Ovary (tissue), 9 donors: Measurements from ENCODE around the gene RIN2. TPM values are rescaled to one million over a fixed set of nuclear protein-coding genes. Genes with fewer than 3 reads are reported as not detected.

Source experiments
- DNase-seq, 5 donors: peaks; one replicate each; pipeline ENCODE4 v3.0.0-alpha.2; 2019 to 2020
- H3K27ac ChIP-seq, 2 donors: fragments of 200-600 bp; one replicate each; pipeline versions ENCODE4 v1.5.1 to v1.8.0; 2019 to 2022
- H3K27me3 ChIP-seq: fragments of 200-600 bp; one replicate; pipeline ENCODE4 v1.8.0; 2022
- H3K36me3 ChIP-seq: fragments of 200-600 bp; sonication (generic); one replicate; pipeline ENCODE4 v1.5.1; 2019
- H3K4me1 ChIP-seq: one replicate; pipeline ENCODE4 v1.8.1; 2013; ENCODE audit warnings: mild to moderate bottlenecking, moderate library complexity; ENCODE audit not compliant: insufficient read depth
- H3K4me3 ChIP-seq: fragments of 200-600 bp; sonication (generic); one replicate; pipeline ENCODE4 v1.5.1; 2017
- H3K9me3 ChIP-seq, 2 donors: fragments of 200-600 bp in 1 of 2; sonication (generic) in 1 of 2; one replicate each; pipeline versions ENCODE4 v1.5.1 to v1.8.1; 2013 to 2019; ENCODE audit warnings: mild to moderate bottlenecking in 1 of 2, moderate library complexity in 1 of 2
- CTCF ChIP-seq, 3 donors: fragments of 450-650 bp in 2 of 3; fragments of 200-600 bp in 1 of 3; IDR thresholded peaks; one replicate each; pipeline versions ENCODE4 v1.5.1 to v1.8.0; 2016 to 2022; ENCODE audit warnings: antibody characterized with exemption in 3 of 3, mild to moderate bottlenecking in 1 of 3
- EP300 ChIP-seq: sonication (generic); formaldehyde crosslinking; IDR thresholded peaks from one replicate; pipeline ENCODE4 v1.6.1; 2017; ENCODE audit warnings: antibody characterized with exemption
- POLR2A ChIP-seq: fragments of 450-650 bp; IDR thresholded peaks from one replicate; pipeline ENCODE4 v1.6.1; 2017; ENCODE audit warnings: antibody characterized with exemption, mild to moderate bottlenecking, moderate library complexity
- WGBS, 3 donors: extraction: QIAGEN DNeasy Blood & Tissue Kit in 1 of 3; methylation state at CpG; one replicate each; pipeline versions ENCODE4 v1.1.5 to v1.1.7; 2013 to 2017; 5-methylcytosine and 5-hydroxymethylcytosine counted together
- intact Hi-C, 4 donors: fragments of 100-400 bp; cut with DNase I; formaldehyde crosslinking; loops; one replicate each; pipeline versions ENCODE4 v1.11.0 to v1.15.1; 2022 to 2023
- polyA plus RNA-seq, 2 donors: library from polyadenylated mRNA; stranded (reverse); fragments of 200-250 nt in 1 of 2; fragments of 350-450 nt in 1 of 2; fragmentation: Illumina TruSeq in 1 of 2; extraction: RNeasy Lipid Tissue Mini Kit (QIAGEN cat#74804) in 1 of 2; gene quantifications; one replicate each; pipeline ENCODE4 v1.2.3, GENCODE V29; 2013 to 2014
- total RNA-seq, 7 donors: library from RNA; depleted of rRNA in 2 of 7; stranded (reverse); fragments of >200 nt in 2 of 7; fragmentation: NEBNext Ultra II Directional in 3 of 7; extraction: Animal tissue kit (Norgen Biotek cat#: 25700) in 3 of 7; gene quantifications; one replicate each; pipeline versions ENCODE4 v1.1.0 to v1.2.4, GENCODE V29; 2016 to 2023
- donor health status: DM: no; HTN: no; CAD: no; lungs with moderate emphysema.
- donor health status: DM: no; HTN: no; CAD: no.
- donor health status: Bipolar disorder and iron deficiency.
- donor health status: DM: yes; HTN: yes; CAD: no.
- donor health status: DM: no; HTN: no; CAD: no.
- donor health status: DM: yes; HTN: yes; CAD: no.

RIN2 gene
- total and polyA plus RNA-seq, 9 donors = 17.5 to 66.4 (median 43.1) TPM

GRCh38 chr20:19761841-19762240 is 3.8 kb downstream of the RIN2 start:
- H3K4me3 ChIP-seq = no peak overlapping the region
- intact Hi-C loops = no loop called here
- DNase-seq = no peak
- 65 to 70% (median 66%) methylated on average over 2 of the region's 2 CpGs for WGBS, 3 donors
- no peak overlapping the region for H3K27ac ChIP-seq
- TF ChIP-seq CTCF (IDR thresholded peaks at IDR 0.05) = no peak
- TF ChIP-seq POLR2A = no peak
- TF ChIP-seq EP300 = no peak
- H3K4me1 ChIP-seq = peaks cover 6% of the 10 kb centered on the region
- no peaks in the 10 kb centered on the region for H3K27me3 ChIP-seq
- no peaks in the 10 kb centered on the region for H3K36me3 ChIP-seq
- H3K9me3 ChIP-seq = no peaks in the 10 kb centered on the region

GRCh38 chr20:19764207-19764606 is 6.1 kb downstream of the RIN2 start:
- peaks cover 3% of the 10 kb centered on the region for H3K4me1 ChIP-seq
- intact Hi-C loops = no loop called here
- no peaks in the 10 kb centered on the region for H3K27me3 ChIP-seq
- no peak overlapping the region for H3K27ac ChIP-seq
- no peak for TF ChIP-seq POLR2A
- no peak for TF ChIP-seq CTCF (IDR thresholded peaks at IDR 0.05)
- no peak for TF ChIP-seq EP300
- no peaks in the 10 kb centered on the region for H3K36me3 ChIP-seq
- no peaks in the 10 kb centered on the region for H3K9me3 ChIP-seq
- no peak for DNase-seq
- no peak overlapping the region for H3K4me3 ChIP-seq
- 29 to 36% (median 29%) methylated on average over 8 of the region's 8 CpGs for WGBS, 3 donors

- DNase-seq = no peak
- Histone ChIP-seq H3K27me3 (no peaks in the 10 kb centered on the region), H3K4me1 (peaks cover 3% of the 10 kb centered on the region), H3K27ac (no peak overlapping the region), H3K9me3 (no peaks in the 10 kb centered on the region), H3K36me3 (no peaks in the 10 kb centered on the region), H3K4me3 (no peak overlapping the region)
- 90 to 98% (median 93%) methylated on average over 2 of the region's 2 CpGs for WGBS, 3 donors
- intact Hi-C loops = no loop called here
- TF ChIP-seq EP300 = no peak
- TF ChIP-seq CTCF (IDR thresholded peaks at IDR 0.05) = no peak
- TF ChIP-seq POLR2A = no peak
Measured at GRCh38 chr20:19765266-19765665, 7.2 kb downstream of the RIN2 start.

- no peak for TF ChIP-seq EP300
- TF ChIP-seq CTCF (IDR thresholded peaks at IDR 0.05) = no peak
- TF ChIP-seq POLR2A = no peak
- no peaks in the 10 kb centered on the region for H3K27me3 ChIP-seq
- DNase-seq = no peak
- H3K9me3 ChIP-seq = no peaks in the 10 kb centered on the region
- 93 to 96% (median 95%) methylated on average over 4 of the region's 4 CpGs for WGBS, 3 donors
- no peak overlapping the region for H3K4me3 ChIP-seq
- H3K27ac ChIP-seq = no peak overlapping the region
- H3K4me1 ChIP-seq = peaks cover 6% of the 10 kb centered on the region
- intact Hi-C loops = no loop called here
- H3K36me3 ChIP-seq = no peaks in the 10 kb centered on the region
Measured at GRCh38 chr20:19765913-19766312, 7.9 kb downstream of the RIN2 start.

GRCh38 chr20:19767070-19767469 is 9.0 kb downstream of the RIN2 start:
- no peak overlapping the region for H3K4me3 ChIP-seq
- no peaks in the 10 kb centered on the region for H3K27me3 ChIP-seq
- peaks cover 12% of the 10 kb centered on the region for H3K4me1 ChIP-seq
- TF ChIP-seq CTCF (IDR thresholded peaks at IDR 0.05) = no peak
- no peak for TF ChIP-seq POLR2A
- no peak for TF ChIP-seq EP300
- DNase-seq = no peak
- intact Hi-C loops = no loop called here
- WGBS, 3 donors = 61 to 73% (median 71%) methylated on average over 4 of the region's 4 CpGs
- H3K9me3 ChIP-seq = no peaks in the 10 kb centered on the region
- H3K36me3 ChIP-seq = no peaks in the 10 kb centered on the region
- no peak overlapping the region for H3K27ac ChIP-seq
